GDM1 (cell line): ENCODE results near the gene OR56A4.
"Not testable (repeated sequence)": the region's sequence is repeated elsewhere in the genome, so short reads cannot be mapped to it uniquely, and the experiment has no call there.

Source experiments
- DNase-seq: peaks from one replicate; lab custom pipeline; 2025; lab: John Stamatoyannopoulos, UW

Gene OR56A4

DNA sequence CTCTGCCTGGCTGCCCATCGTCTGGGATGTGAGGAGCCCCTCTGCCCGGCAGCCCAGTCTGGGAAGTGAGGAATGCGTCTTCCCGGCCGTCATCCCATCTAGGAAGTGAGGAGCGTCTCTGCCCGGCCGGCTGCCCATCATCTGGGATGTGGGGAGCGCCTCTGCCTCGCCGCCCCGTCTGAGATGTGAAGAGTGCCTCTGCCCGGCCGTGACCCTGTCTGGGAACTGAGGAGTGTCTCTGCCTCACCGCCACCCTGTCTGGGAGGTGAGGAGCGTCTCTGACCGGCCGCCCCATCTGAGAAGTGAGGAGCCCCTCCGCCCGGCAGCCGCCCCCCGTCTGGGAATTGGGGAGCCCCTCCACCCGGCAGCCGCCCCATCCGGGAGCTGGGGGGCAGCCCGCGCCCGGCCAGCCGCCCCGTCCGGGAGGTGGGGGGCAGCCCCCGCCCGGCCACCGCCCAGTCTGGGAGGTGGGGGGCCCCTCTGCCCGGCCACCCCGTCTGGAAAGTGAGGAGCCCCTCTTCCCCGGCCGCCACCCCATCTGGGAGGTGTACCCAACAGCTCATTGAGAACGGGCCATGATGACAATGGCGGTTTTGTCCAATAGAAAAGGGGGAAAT, 45.9 kb downstream of the OR56A4 start:
- not testable (repeated sequence) for DNase-seq

DNA sequence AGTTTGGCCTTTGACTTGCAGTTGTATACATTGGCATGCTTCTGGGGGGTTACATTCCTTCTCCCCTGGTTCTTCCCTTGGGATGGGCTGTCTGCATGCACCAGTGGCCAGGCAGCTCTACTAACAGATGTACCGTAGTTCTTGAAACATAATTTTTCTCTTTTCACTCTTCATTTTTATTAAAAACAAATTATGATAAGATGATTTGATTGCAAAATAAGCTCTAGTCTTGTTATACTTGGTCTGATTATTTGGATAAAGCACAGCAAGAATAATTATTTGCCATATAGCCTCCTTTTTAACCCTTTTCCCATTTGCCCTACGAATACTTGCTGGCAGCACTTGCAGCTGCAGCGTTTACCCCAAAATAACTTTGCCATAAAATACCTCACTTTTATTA, 51.2 kb downstream of the OR56A4 start:
- no peak for DNase-seq
